GM23338 (cell line): ENCODE measurements around the gene FCRL6.

Experiments used
- CREB1 ChIP-seq: fragments of 250-450 bp; sonication (Bioruptor Pico); IDR thresholded peaks from 2 replicates; pipeline ENCODE4 v1.5.0; 2020; ENCODE audit warnings: low read depth, mild to moderate bottlenecking, moderate library complexity
- EZH2 ChIP-seq: fragments of 200-600 bp; sonication (generic); IDR thresholded peaks from one replicate; pipeline ENCODE4 v1.8.0; 2017; ENCODE audit warnings: antibody characterized with exemption, mild to moderate bottlenecking, low read depth; ENCODE audit not compliant: unreplicated experiment
- EZH2phosphoT487 ChIP-seq: fragments of 200-600 bp; sonication (generic); IDR thresholded peaks from one replicate; pipeline ENCODE4 v1.8.1; 2018; ENCODE audit warnings: antibody characterized with exemption; ENCODE audit not compliant: unreplicated experiment
- JUNB ChIP-seq: IDR thresholded peaks from one replicate; pipeline ENCODE4 v1.6.1; 2016; ENCODE audit warnings: antibody characterized with exemption; ENCODE audit not compliant: unreplicated experiment
- NANOG ChIP-seq: IDR thresholded peaks from 2 replicates; pipeline ENCODE4 v1.6.1; 2016; ENCODE audit warnings: antibody characterized with exemption, borderline replicate concordance
- POLR2AphosphoS5 ChIP-seq: IDR thresholded peaks from 2 replicates; pipeline ENCODE4 v1.6.1; 2016; ENCODE audit warnings: antibody characterized with exemption, low read depth
- REST ChIP-seq: IDR thresholded peaks from one replicate; pipeline ENCODE4 v1.6.1; 2018; ENCODE audit warnings: antibody characterized with exemption; ENCODE audit not compliant: unreplicated experiment
- STAT1 ChIP-seq: IDR thresholded peaks from one replicate; pipeline ENCODE4 v1.6.1; 2016; ENCODE audit warnings: antibody characterized with exemption; ENCODE audit not compliant: unreplicated experiment
- ZNF114 ChIP-seq: fragments of 250-450 bp; sonication (Bioruptor Pico); IDR thresholded peaks from 2 replicates; pipeline ENCODE4 v1.5.0; 2020; ENCODE audit warnings: mild to moderate bottlenecking, moderate library complexity
- ZNF462 ChIP-seq: fragments of 250-450 bp; sonication (Bioruptor Pico); IDR thresholded peaks from 2 replicates; pipeline ENCODE4 v1.5.0; 2020; ENCODE audit warnings: mild to moderate bottlenecking, moderate library complexity
- TF ChIP-seq, protein P1 (sequence below), 2 experiments: fragments of 200-600 bp in 1 of 2; sonication (generic) in 1 of 2; conservative IDR thresholded peaks; 2 replicates each; pipeline versions ENCODE4 v1.5.1 to v1.6.1; 2016 to 2017; ENCODE audit warnings: antibody characterized with exemption in 2 of 2, low read depth in 2 of 2, mild to moderate bottlenecking in 2 of 2, moderate library complexity in 1 of 2
- TF ChIP-seq, protein P2 (sequence below): IDR thresholded peaks from 2 replicates; pipeline ENCODE4 v1.6.1; 2016; ENCODE audit warnings: antibody characterized with exemption

GRCh38 chr1:159774465-159774864 lies 27.7 kb upstream of the FCRL6 start:
- TF ChIP-seq, protein P1, sequence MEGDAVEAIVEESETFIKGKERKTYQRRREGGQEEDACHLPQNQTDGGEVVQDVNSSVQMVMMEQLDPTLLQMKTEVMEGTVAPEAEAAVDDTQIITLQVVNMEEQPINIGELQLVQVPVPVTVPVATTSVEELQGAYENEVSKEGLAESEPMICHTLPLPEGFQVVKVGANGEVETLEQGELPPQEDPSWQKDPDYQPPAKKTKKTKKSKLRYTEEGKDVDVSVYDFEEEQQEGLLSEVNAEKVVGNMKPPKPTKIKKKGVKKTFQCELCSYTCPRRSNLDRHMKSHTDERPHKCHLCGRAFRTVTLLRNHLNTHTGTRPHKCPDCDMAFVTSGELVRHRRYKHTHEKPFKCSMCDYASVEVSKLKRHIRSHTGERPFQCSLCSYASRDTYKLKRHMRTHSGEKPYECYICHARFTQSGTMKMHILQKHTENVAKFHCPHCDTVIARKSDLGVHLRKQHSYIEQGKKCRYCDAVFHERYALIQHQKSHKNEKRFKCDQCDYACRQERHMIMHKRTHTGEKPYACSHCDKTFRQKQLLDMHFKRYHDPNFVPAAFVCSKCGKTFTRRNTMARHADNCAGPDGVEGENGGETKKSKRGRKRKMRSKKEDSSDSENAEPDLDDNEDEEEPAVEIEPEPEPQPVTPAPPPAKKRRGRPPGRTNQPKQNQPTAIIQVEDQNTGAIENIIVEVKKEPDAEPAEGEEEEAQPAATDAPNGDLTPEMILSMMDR (conservative IDR thresholded peaks at IDR 0.05; ENCODE audit: low read depth in 2 of 2), result no peak
- TF ChIP-seq STAT1 (no peak), NANOG (no peak), JUNB (no peak), POLR2AphosphoS5 (no peak), EZH2phosphoT487 (no peak), REST (no peak), EZH2 (no peak), ZNF462 (CRISPR knock-in tag) (no peak), ZNF114 (CRISPR knock-in tag) (no peak), CREB1 (no peak)
- TF ChIP-seq, protein P2, sequence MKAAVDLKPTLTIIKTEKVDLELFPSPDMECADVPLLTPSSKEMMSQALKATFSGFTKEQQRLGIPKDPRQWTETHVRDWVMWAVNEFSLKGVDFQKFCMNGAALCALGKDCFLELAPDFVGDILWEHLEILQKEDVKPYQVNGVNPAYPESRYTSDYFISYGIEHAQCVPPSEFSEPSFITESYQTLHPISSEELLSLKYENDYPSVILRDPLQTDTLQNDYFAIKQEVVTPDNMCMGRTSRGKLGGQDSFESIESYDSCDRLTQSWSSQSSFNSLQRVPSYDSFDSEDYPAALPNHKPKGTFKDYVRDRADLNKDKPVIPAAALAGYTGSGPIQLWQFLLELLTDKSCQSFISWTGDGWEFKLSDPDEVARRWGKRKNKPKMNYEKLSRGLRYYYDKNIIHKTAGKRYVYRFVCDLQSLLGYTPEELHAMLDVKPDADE, result no peak
